K562 (cell line): ENCODE measurements around the gene CLCN1. TPM values are rescaled to one million over a fixed set of nuclear protein-coding genes. Genes with fewer than 3 reads are reported as not detected.

ENCODE experiments used
- CHD2 ChIP-seq: IDR thresholded peaks from 2 replicates; pipeline ENCODE4 v1.6.1; 2011; ENCODE audit warnings: low read depth, low read length
- CREM ChIP-seq: IDR thresholded peaks from 2 replicates; pipeline ENCODE4 v1.6.1; 2014; ENCODE audit warnings: antibody characterized with exemption, low read depth
- ELF4 ChIP-seq: fragments of 450-650 bp; formaldehyde crosslinking; IDR thresholded peaks from 2 replicates; pipeline ENCODE4 v1.4.0; 2022; ENCODE audit warnings: missing genetic modification characterization
- NR2C2 ChIP-seq, 2 experiments: fragments of 200-800 bp in 1 of 2; sonication (Bioruptor generic) in 1 of 2; sonication (generic) in 1 of 2; formaldehyde crosslinking in 1 of 2; IDR thresholded peaks; 2 replicates each; pipeline versions ENCODE4 v1.6.1 to v1.8.0; 2016 to 2022; ENCODE audit warnings: mild to moderate bottlenecking in 1 of 2, missing compliant biosample characterization in 1 of 2, missing genetic modification characterization in 1 of 2, missing genetic modification reagents in 1 of 2
- OTX1 ChIP-seq: fragments of 450-650 bp; formaldehyde crosslinking; IDR thresholded peaks from 2 replicates; pipeline ENCODE4 v1.4.0; 2022; ENCODE audit warnings: mild to moderate bottlenecking
- POLR2AphosphoS2 ChIP-seq: IDR thresholded peaks from 2 replicates; pipeline ENCODE4 v1.6.1; 2012; ENCODE audit warnings: low read length, improper control_type of control experiment
- REST ChIP-seq, 2 experiments: fragments of 450-650 bp; formaldehyde crosslinking in 1 of 2; IDR thresholded peaks; 2 replicates each; pipeline versions ENCODE4 v1.4.0 to v1.6.1; 2014 to 2020; ENCODE audit warnings: mild to moderate bottlenecking in 2 of 2, borderline replicate concordance in 1 of 2, low read depth in 1 of 2
- RHOXF2B ChIP-seq: fragments of 250-450 bp; sonication (Bioruptor Pico); conservative IDR thresholded peaks from 2 replicates; pipeline ENCODE4 v1.5.1; 2021
- RNF219 ChIP-seq: fragments of 250-450 bp; sonication (Bioruptor Pico); IDR thresholded peaks from 2 replicates; pipeline ENCODE4 v1.5.0; 2022; ENCODE audit warnings: mild to moderate bottlenecking
- TAF15 ChIP-seq: fragments of 200-400 bp; formaldehyde crosslinking; IDR thresholded peaks from 2 replicates; pipeline ENCODE4 v1.6.1; 2017; ENCODE audit warnings: mild to moderate bottlenecking, low read depth, low read length, moderate library complexity
- ZBTB26 ChIP-seq: fragments of 450-650 bp; formaldehyde crosslinking; IDR thresholded peaks from 2 replicates; pipeline ENCODE4 v1.4.0; 2022; ENCODE audit warnings: missing genetic modification characterization
- ZNF354B ChIP-seq: fragments of 250-450 bp; sonication (Bioruptor Pico); IDR thresholded peaks from 2 replicates; pipeline ENCODE4 v1.4.0; 2020
- ZNF584 ChIP-seq: fragments of 200-800 bp; sonication (Bioruptor generic); IDR thresholded peaks from 2 replicates; pipeline ENCODE4 v1.6.1; 2016; ENCODE audit warnings: low read depth, mild to moderate bottlenecking, missing genetic modification characterization, missing compliant biosample characterization
- ZNF589 ChIP-seq: fragments of 200-800 bp; sonication (Bioruptor generic); IDR thresholded peaks from 2 replicates; pipeline ENCODE4 v1.6.1; 2016; ENCODE audit warnings: low read depth, missing genetic modification characterization, missing compliant biosample characterization
- ZNF696 ChIP-seq: fragments of 250-450 bp; sonication (Bioruptor Pico); conservative IDR thresholded peaks from 2 replicates; pipeline ENCODE4 v1.4.0; 2020; ENCODE audit warnings: mild to moderate bottlenecking, moderate library complexity
- polyA plus RNA-seq, 8 experiments: library from polyadenylated mRNA; depleted of rRNA in 4 of 8; stranded (reverse) in 5 of 8; unstranded in 3 of 8; fragments of >200 nt; fragmentation: Nextera tagmentation in 2 of 8; fragmentation: Illumina TruSeq in 1 of 8; extraction: Ambion mirVana in 2 of 8; extraction: Trizol in 1 of 8; gene quantifications; 2 replicates each; pipeline versions ENCODE4 v1.2.1 to v1.2.3, GENCODE V29; 2011 to 2014; ENCODE audit warnings: inconsistent platforms in 1 of 8, missing spikeins in 1 of 8
- total RNA-seq, 7 experiments: library from RNA; depleted of rRNA in 6 of 7; stranded (reverse); fragments of >200 nt in 6 of 7; fragmentation: Illumina TruSeq in 2 of 7; extraction: Trizol in 2 of 7; gene quantifications; 2 replicates each; pipeline versions ENCODE4 v1.2.1 to v1.2.3, GENCODE V29; 2011 to 2021; ENCODE audit warnings: low replicate concordance in 1 of 7

CLCN1 gene
- total and polyA plus RNA-seq, 9 of the 15 experiments (the other 6 are each of a cell fraction or from before 2014, with no cell fraction given) = 0.01 to 0.11 (median 0.04) TPM; not detected in 4

GRCh38 chr7:143369678-143370651 lies 54.1 kb downstream of the CLCN1 start (continued):
- TF ChIP-seq ZNF696 (no peak), NR2C2 (CRISPR knock-in tag; IDR thresholded peaks at IDR 0.05) (no peak), NR2C2 (tag; IDR thresholded peaks at IDR 0.05) (peak; percentile 80), CHD2 (no peak), TAF15 (no peak), ZNF584 (CRISPR knock-in tag) (peak; percentile 98), ZNF354B (CRISPR knock-in tag) (peak; percentile 98), CREM (no peak), ZNF589 (CRISPR knock-in tag) (peak; percentile 98), ELF4 (CRISPR knock-in tag) (peak; percentile 97), ZBTB26 (CRISPR knock-in tag) (peak; percentile 73; the same call in 1 of the 2 replicates), RHOXF2B (peak; percentile 94), REST (IDR thresholded peaks at IDR 0.05; ENCODE audit: borderline replicate concordance) (no peak), REST (CRISPR knock-in tag; IDR thresholded peaks at IDR 0.05; ENCODE audit: low read depth) (peak; percentile 82; the same call in 1 of the 2 replicates), OTX1 (peak; percentile 99), POLR2AphosphoS2 (no peak), RNF219 (CRISPR knock-in tag) (peak; percentile 99)
